Measurements from ENCODE around the gene HOOK1. TPM values are rescaled to one million over a fixed set of nuclear protein-coding genes. Genes with fewer than 3 reads are reported as not detected.

The HOOK1 gene
- 8.9 and 10.9 TPM in 2 replicates for total RNA-seq

DNA sequence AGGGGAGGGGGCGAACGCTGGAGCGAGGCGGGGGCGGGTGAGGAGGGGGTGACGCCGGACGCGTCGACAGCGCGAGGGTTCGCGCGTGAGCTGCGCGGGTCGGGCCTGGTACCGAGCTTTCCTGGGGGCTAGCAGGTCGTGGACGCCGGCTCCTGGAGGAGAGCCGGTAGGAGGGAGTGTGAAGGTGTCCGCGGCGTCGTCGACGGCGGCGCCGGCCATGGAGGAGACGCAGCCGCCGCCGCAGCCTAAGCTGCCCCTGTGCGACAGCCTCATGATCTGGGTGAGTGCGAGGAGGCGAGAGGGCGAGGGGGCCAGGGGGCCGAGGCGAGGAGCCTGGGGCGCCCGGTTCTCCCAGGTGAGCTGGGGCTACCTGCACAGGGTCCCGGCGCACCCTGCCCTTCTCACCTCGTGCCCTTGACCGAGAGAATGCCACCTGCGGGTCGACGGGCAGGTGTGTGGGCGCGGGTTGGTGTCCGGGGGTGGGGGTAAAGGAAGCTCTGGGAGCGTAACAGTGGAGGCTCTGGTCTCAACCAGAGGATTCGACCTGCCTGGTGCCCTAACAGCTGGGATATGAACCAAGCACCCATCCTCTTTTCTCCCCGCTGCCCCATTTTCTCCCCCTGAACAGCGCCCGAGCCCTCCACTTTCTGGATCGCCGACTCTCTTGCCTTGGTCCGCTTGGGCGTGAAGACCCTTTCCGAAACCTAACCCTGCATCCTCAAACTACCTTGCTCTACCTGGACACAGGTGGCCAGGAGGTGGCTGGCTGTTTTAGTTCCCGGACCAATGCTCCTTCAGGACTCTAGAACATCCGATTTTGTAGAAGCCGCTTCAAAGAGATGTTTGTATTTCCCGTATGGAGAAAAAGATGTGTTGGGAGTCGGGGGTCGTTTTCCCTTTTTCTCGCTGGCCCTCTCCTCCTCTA is at the start of gene HOOK1:
HOOK1 (plus strand) TSS at position 49 of the 925 bp plus-strand sequence; CDS start at position 218, 169 bp downstream.
- Histone ChIP-seq H3K36me3 (ENCODE audit: control insufficient read depth, insufficient read depth, low read length) (no peaks in the 10 kb centered on the region), H3K4me3 (ENCODE audit: low read depth, low read length) (peak within 1 kb of the TSS; percentile 96), H3K27me3 (ENCODE audit: control insufficient read depth, insufficient read depth, low read length) (no peaks in the 10 kb centered on the region)
- TF ChIP-seq, protein P1, sequence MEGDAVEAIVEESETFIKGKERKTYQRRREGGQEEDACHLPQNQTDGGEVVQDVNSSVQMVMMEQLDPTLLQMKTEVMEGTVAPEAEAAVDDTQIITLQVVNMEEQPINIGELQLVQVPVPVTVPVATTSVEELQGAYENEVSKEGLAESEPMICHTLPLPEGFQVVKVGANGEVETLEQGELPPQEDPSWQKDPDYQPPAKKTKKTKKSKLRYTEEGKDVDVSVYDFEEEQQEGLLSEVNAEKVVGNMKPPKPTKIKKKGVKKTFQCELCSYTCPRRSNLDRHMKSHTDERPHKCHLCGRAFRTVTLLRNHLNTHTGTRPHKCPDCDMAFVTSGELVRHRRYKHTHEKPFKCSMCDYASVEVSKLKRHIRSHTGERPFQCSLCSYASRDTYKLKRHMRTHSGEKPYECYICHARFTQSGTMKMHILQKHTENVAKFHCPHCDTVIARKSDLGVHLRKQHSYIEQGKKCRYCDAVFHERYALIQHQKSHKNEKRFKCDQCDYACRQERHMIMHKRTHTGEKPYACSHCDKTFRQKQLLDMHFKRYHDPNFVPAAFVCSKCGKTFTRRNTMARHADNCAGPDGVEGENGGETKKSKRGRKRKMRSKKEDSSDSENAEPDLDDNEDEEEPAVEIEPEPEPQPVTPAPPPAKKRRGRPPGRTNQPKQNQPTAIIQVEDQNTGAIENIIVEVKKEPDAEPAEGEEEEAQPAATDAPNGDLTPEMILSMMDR (IDR thresholded peaks at IDR 0.05; ENCODE audit: insufficient read depth, low read length, poor library complexity, severe bottlenecking) = no peak
- DNase-seq (ENCODE audit: low read depth) = no peak

GRCh38 chr1:59765011-59765730 is 49.6 kb upstream of the HOOK1 start:
- no peaks in the 10 kb centered on the region for H3K36me3 ChIP-seq (ENCODE audit: control insufficient read depth, insufficient read depth, low read length)
- TF ChIP-seq, protein P1 (IDR thresholded peaks at IDR 0.05; ENCODE audit: insufficient read depth, low read length, poor library complexity, severe bottlenecking) = no peak
- no peaks in the 10 kb centered on the region for H3K27me3 ChIP-seq (ENCODE audit: control insufficient read depth, insufficient read depth, low read length)
- no peak for DNase-seq (ENCODE audit: low read depth)
- H3K4me3 ChIP-seq (ENCODE audit: low read depth, low read length) = no peak overlapping the region

DNA sequence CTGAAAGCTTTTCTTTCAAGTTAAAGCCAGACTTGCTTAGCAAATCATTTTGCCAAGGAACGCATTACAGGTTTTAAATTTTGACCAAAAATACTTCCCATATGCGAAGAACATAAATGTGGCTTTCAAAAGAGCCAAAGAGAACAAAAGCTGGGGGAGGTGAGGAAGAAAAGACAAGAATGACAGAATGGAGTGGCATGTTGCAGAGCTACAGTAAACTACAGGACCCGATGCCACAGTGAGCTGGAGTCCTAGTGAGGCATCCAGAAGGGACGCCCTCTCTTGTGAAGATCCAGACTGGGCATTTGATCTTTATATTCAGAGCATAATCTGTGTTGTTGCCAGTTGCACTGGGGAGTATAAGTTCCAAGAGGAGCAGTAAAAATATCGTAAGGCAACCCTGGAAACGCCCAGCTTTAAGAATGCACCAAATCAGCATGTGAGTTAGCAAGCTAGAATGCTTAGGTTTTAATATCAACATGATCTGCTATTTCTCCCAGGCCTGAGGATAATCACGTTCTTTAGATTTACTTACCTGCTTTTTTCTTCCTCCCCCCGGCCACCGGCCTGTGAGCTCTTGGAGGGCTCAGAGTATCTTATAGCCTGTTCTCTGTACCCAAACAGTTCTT is 48.4 kb upstream of the HOOK1 start:
- Histone ChIP-seq H3K36me3 (ENCODE audit: control insufficient read depth, insufficient read depth, low read length) (no peaks in the 10 kb centered on the region), H3K27me3 (ENCODE audit: control insufficient read depth, insufficient read depth, low read length) (no peaks in the 10 kb centered on the region), H3K4me3 (ENCODE audit: low read depth, low read length) (no peak overlapping the region)
- TF ChIP-seq, protein P1 (IDR thresholded peaks at IDR 0.05; ENCODE audit: insufficient read depth, low read length, poor library complexity, severe bottlenecking) = no peak
- DNase-seq (ENCODE audit: low read depth) = no peak

DNA sequence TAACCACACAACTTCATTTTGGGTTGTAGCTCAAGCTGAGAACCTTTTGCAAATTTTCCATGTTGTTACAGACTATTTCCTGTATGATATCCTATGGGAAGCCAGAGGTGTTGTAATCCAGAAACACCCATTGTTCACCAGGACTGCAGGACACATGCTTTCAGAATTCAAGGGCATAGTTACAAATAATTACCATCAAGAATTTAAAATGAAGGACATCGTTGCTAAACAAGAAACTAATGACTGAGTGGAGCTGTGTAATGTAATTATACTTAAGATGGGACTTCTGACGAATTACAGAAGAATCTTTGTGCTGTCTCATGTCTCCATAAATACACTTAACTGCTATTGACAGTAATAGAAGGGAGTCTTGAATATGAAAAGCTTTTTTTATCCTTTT is 47.6 kb upstream of the HOOK1 start:
- no peaks in the 10 kb centered on the region for H3K36me3 ChIP-seq (ENCODE audit: control insufficient read depth, insufficient read depth, low read length)
- TF ChIP-seq, protein P1 (IDR thresholded peaks at IDR 0.05; ENCODE audit: insufficient read depth, low read length, poor library complexity, severe bottlenecking) = no peak
- no peak for DNase-seq (ENCODE audit: low read depth)
- H3K27me3 ChIP-seq (ENCODE audit: control insufficient read depth, insufficient read depth, low read length) = no peaks in the 10 kb centered on the region
- no peak overlapping the region for H3K4me3 ChIP-seq (ENCODE audit: low read depth, low read length)

GRCh38 chr1:59768792-59769735 is 45.7 kb upstream of the HOOK1 start:
- TF ChIP-seq, protein P1 (IDR thresholded peaks at IDR 0.05; ENCODE audit: insufficient read depth, low read length, poor library complexity, severe bottlenecking) = no peak
- Histone ChIP-seq H3K27me3 (ENCODE audit: control insufficient read depth, insufficient read depth, low read length) (no peaks in the 10 kb centered on the region), H3K36me3 (ENCODE audit: control insufficient read depth, insufficient read depth, low read length) (no peaks in the 10 kb centered on the region), H3K4me3 (ENCODE audit: low read depth, low read length) (no peak overlapping the region)
- DNase-seq (ENCODE audit: low read depth) = no peak

Data from kidney epithelial cell (primary cell).